ENCODE measurements around the gene MBL2.

Gene MBL2

GRCh38 chr10:52772623-52773022, at the start of gene MBL2:
Gene MBL2, minus strand, starts transcription at chr10:52772784. Its CDS starts 1,149 bp downstream, at chr10:52771635.
- no peak for DNase-seq
- intact Hi-C loops (cut with DNase I), result no loop called here

DNA sequence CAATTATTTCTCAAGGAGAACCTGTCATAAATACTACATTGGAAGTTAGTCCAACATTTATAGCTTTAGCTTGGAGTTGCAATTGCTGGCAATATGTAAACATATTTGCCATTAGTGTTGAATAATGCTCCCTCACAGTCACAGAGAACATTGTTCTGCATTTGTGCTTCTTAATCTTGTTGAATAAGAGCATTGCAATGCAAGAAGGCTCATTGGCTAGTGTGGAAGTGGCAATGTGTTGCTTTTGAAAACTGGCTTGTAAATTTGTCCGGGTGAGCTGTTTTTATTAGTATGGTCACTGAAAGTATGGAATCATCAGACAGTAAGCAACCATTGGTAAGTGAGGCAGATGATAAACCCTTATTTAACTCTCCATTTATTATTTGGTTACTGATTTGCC, 47.7 kb upstream of the MBL2 start:
- intact Hi-C loops (cut with DNase I), result no loop called here
- DNase-seq, result no peak

- DNase-seq, result no peak
- intact Hi-C loops (cut with DNase I), result no loop called here
Measured at GRCh38 chr10:52818019-52818418, 45.4 kb upstream of the MBL2 start.

GRCh38 chr10:52814506-52814905, 41.9 kb upstream of the MBL2 start:
- intact Hi-C loops (cut with DNase I), result no loop called here
- DNase-seq, result no peak

GRCh38 chr10:52811776-52812175, 39.2 kb upstream of the MBL2 start:
- intact Hi-C loops (cut with DNase I), result no loop called here

GRCh38 chr10:52810761-52811160, 38.2 kb upstream of the MBL2 start:
- no peak for DNase-seq
- intact Hi-C loops (cut with DNase I), result no loop called here

More at GRCh38 chr10:52811776-52812175, 39.2 kb upstream of the MBL2 start:
- DNase-seq, result no peak

DNA sequence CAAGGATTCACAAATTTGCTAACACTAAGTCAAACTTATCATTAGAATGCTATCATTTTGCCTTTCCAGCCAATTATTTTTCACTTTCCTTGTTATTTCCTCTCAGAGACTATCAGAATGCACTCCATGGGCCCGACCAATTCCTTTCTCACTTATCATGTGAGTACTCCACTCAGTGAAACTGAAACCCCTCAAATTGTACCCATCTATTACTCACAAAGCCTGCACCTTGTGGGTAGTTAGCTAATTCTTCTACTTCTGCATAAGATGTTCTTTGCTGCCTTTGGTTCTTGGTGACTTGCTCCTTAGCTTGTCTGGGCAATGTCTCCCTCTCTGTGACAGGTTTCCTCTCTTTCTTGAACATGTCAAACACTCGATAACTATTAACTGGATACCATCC, 35.2 kb upstream of the MBL2 start:
- DNase-seq, result no peak
- intact Hi-C loops (cut with DNase I), result no loop called here

DNA sequence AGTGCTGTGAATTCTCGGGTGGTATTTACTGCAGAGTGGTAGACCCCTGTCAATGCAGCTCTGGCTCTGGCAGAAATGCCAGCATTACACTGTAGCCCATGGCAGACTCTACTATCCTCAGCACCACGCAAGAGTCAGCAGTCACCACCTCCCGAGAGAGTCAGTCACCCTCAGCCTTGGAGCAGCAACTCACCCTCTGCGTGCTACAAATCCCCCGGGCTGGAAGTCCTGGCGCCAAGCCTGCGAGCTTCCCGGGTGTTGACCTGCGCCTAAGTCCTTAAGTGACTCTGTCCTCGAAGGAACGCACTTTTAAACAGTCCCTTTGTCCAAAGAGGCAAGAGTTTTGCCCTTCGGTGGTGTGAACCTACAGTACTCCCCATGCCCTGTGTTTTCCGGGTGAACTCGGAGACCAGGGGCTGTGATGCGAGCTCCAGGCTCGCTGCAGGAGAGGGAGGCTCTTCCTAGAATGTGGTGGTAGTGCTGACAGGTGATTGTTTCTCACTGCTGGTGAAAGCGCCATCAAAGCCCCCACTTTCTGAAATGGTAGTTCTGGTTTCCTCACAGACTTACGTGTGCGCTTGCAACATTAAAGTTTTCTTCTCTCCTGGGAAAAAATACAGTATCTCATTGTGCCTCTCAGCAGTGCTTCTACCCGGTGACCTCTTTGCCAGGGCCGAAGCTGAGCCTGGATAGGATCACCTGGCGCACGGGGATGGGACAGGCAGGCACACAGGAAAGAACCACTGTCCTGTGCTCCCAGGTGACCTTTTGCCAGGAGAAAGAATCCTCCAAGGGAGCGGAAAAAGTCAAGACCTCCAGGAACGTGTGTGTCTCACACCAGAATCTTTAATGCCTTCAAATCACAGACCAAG, 33.1 kb upstream of the MBL2 start:
- intact Hi-C loops (cut with DNase I), result no loop called here

DNA sequence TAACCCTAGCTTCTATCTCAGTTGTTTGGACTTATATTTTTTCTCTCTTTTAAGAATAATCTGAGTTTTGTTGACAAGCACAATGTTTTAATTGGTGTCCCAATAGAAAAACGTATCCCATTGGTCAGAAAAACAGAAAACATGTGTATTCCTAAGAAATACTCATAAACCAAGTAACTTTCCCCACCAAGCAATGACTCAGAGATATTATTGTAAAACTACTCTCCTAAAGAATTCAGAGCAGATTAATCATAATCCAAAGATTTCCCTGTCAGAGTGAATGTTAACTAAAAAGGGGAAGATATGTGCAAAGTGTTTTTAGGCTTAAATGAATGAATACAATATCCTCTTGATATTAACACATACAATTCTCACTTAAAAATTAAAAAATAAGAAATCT, 29.4 kb upstream of the MBL2 start:
- intact Hi-C loops (cut with DNase I), result no loop called here
- DNase-seq, result no peak

More for the DNA sequence above, 33.1 kb upstream of the MBL2 start:
- DNase-seq, result no peak

- DNase-seq, result no peak
- intact Hi-C loops (cut with DNase I), result no loop called here
Measured at GRCh38 chr10:52786098-52786497, 13.5 kb upstream of the MBL2 start.

GRCh38 chr10:52785418-52785817, 12.8 kb upstream of the MBL2 start:
- intact Hi-C loops (cut with DNase I), result no loop called here
- no peak for DNase-seq

GRCh38 chr10:52783726-52784125, 11.1 kb upstream of the MBL2 start:
- no peak for DNase-seq
- intact Hi-C loops (cut with DNase I), result no loop called here

GRCh38 chr10:52782554-52782953, 10.0 kb upstream of the MBL2 start:
- intact Hi-C loops (cut with DNase I), result no loop called here
- no peak for DNase-seq

DNA sequence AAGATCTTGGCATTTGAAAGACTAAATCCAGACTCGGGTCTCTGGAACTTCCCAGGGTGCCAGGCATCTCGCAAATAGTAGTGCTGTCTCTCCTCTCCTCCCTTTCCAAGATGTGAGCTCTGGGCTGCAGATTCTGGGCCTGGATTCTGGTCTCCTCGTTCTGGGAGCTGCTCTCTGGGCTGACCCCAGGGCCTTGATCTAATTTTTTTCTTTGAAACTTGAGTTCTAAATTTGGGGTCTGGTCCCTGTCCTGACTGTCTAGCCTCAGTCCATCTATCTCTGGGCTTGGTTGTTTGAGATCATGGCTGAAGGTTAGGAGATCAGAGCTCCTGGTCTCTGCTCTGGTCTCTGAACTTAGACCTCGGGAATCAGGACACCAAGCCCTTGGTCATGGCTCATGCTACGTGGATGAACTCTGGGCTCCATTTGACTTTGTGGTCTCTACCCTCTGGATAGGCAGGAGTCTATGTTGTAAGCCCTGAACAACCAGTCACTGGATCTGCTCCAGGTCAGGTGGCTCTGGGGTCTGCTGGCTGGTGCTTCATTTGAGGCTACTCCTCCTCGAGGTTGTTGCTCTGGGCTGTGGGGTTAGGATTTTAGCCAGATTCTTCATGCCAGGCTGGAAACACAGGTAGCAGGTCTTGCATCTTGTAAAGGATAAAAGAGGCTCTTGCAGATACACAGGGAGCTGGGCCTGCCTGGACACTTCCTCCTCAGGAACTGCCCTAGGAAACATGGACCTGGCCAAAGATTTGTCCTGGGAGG, 8.0 kb upstream of the MBL2 start:
- peak in 1 of 10 donors; percentile 69 for DNase-seq

GRCh38 chr10:52779541-52780390, 7.2 kb upstream of the MBL2 start:
- peak; percentile 41 to 94 (median 78) for DNase-seq
- intact Hi-C loops (cut with DNase I), result loop anchor here (1.0 to 2.0 kb wide), 2 partner anchors 39 to 471 kb away; no protein-coding TSS in a partner anchor

More for the DNA sequence above, 8.0 kb upstream of the MBL2 start:
- intact Hi-C loops (cut with DNase I), result loop anchor here (1.0 to 2.0 kb wide), 2 partner anchors 40 to 472 kb away; no protein-coding TSS in a partner anchor

- intact Hi-C loops (cut with DNase I), result no loop called here
- peak in 3 of 10 donors; percentile 18 to 83 (median 25) for DNase-seq
Measured at GRCh38 chr10:52778511-52779392, 6.2 kb upstream of the MBL2 start.

DNA sequence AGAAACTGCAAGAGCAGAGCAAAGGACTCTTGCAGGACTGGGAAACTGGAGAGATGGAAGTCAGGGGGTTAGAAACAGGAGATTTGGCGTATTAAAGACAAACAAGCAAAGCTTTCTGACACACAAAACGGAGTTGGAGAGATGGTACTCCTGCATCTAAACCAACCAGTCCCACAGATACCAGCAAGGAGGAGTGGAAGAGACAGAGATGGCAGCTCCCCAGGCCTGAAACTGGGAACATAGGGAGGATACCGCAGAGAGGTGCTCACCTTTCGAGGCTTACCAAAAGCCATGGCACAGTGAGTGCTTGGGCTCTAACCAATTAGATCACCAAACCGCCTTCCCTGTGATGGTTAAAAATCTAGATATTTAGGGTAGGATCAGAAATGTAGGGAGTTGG, 4.8 kb upstream of the MBL2 start:
- no peak for DNase-seq
- intact Hi-C loops (cut with DNase I), result no loop called here

DNA sequence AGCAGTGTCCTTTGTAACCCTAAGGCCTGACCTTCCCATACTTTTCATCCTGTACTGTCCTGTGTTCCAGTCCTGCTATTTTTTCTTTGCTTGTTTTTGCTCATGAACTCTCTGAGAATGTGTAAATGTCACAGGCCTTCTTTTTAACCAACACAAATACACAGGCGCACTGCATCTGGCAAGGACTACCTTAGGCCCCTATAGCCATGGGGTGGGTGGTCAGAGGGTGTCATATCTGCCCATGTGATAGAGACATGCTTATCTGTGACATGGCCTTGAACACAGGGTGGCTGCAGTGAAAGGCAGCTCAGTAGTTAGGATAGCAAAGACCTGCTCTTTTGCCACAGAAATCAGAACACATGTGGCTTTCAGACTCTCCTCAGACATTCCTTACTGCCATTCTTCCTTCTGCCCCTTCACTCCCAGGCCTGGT, 3.9 kb upstream of the MBL2 start:
- no peak for DNase-seq
- intact Hi-C loops (cut with DNase I), result no loop called here

DNA sequence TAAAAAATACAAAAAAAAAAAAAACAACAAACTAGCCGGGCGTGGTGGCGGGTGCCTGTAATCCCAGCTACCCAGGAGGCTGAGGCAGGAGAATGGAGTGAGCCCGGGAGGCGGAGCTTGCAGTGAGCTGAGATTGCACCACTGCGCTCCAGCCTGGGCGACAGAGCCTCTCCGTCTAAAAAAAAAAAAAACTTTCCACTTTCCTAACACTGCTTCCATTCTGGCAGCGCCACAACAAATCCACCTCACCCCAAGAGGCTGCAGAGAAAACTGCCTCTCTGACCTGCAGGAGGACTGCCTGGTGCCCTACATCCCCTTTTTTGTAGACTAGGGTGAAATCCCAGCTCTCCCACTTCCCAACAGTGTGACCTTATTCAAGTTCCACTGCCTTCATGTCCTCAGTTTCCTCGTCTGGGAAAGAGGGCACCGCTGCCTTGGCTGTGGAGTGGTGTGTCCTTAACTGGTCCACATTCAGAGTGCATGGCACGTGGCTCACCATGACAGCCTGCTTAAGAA, 2.6 kb upstream of the MBL2 start:
- intact Hi-C loops (cut with DNase I), result no loop called here
- DNase-seq, result peak in 1 of 10 donors; percentile 67
